GM12878 (cell line): ENCODE results near the gene ADAR. TPM values are rescaled to one million over a fixed set of nuclear protein-coding genes. Genes with fewer than 3 reads are reported as not detected.

Experiments used
- ATAC-seq: fragments of 200-7000 bp; cut with Tn5 transposase; 3 replicates; pipeline ENCODE4 v1.9.1; 2020; ENCODE audit warnings: mild to moderate bottlenecking, moderate library complexity
- BruUV-seq: library from RNA; stranded (reverse); fragments of 400-500 nt; replicated peaks from 2 replicates; lab custom pipeline; 2021; lab: Mats Ljungman, UMichigan
- CTCF ChIA-PET: fragments of 300-600 bp; sonication (Branson Sonifier 250); formaldehyde crosslinking; extraction: SDS; loops from one replicate; lab custom pipeline; 2021; ENCODE audit warnings: inconsistent platforms; lab: Yijun Ruan, JAX
- POLR2A ChIA-PET: fragments of 350-600 bp; formaldehyde crosslinking; extraction: SDS; loops from one replicate; lab custom pipeline; 2021; ENCODE audit warnings: inconsistent platforms; lab: Charles Lee
- RAD21 ChIA-PET: fragments of 300-600 bp; sonication (Branson Sonifier 250); formaldehyde crosslinking; loops from one replicate; lab custom pipeline; 2023; ENCODE audit warnings: antibody characterized with exemption; ENCODE audit not compliant: unreplicated experiment; lab: Charles Lee
- SMC1A ChIA-PET: fragments of 300-600 bp; sonication (Branson Sonifier 250); formaldehyde crosslinking; loops from one replicate; lab custom pipeline; 2023; ENCODE audit not compliant: unreplicated experiment, uncharacterized antibody; lab: Charles Lee
- DNase-seq: peaks from one replicate; pipeline ENCODE4 v3.0.0-alpha.2; 2011; ENCODE audit warnings: low read depth, low spot score
- FAIRE-seq: peaks from 3 replicates; lab custom pipeline; 2011; peaks lifted over from hg19 to GRCh38; lab: Jason Lieb, UNC
- H2AFZ ChIP-seq: 2 replicates; pipeline ENCODE4 v1.6.0; 2011; ENCODE audit warnings: low read depth, low read length, control low read depth; ENCODE audit not compliant: control insufficient read depth
- H3K27ac ChIP-seq: 2 replicates; pipeline ENCODE4 v1.5.1; 2011; ENCODE audit warnings: control low read depth; ENCODE audit not compliant: control insufficient read depth, insufficient read depth
- H3K27me3 ChIP-seq, 2 experiments: replicated peaks in 1 of 2; 2 replicates each; pipeline versions ENCODE4 v1.6.0 to v1.6.1; 2011; ENCODE audit warnings: low read length in 1 of 2; ENCODE audit not compliant: control insufficient read depth in 2 of 2, insufficient read depth in 2 of 2
- H3K36me3 ChIP-seq, 2 experiments: 2 replicates each; pipeline ENCODE4 v1.5.1; 2011; ENCODE audit warnings: low read length in 1 of 2; ENCODE audit not compliant: control insufficient read depth in 2 of 2, insufficient read depth in 2 of 2
- H3K4me1 ChIP-seq: 2 replicates; pipeline ENCODE4 v1.6.1; 2011; ENCODE audit warnings: mild to moderate bottlenecking, low read length, moderate library complexity, mixed read lengths; ENCODE audit not compliant: control insufficient read depth, insufficient read depth
- H3K4me2 ChIP-seq: 2 replicates; pipeline ENCODE4 v1.6.0; 2011; ENCODE audit warnings: control low read depth; ENCODE audit not compliant: control insufficient read depth, insufficient read depth
- H3K4me3 ChIP-seq: fragments of 200-600 bp; sonication (generic); 2 replicates; pipeline ENCODE4 v1.5.1; 2016
- H3K79me2 ChIP-seq: 2 replicates; pipeline ENCODE4 v1.6.0; 2011; ENCODE audit warnings: low read length; ENCODE audit not compliant: control insufficient read depth, insufficient read depth
- H3K9ac ChIP-seq: 2 replicates; pipeline ENCODE4 v1.8.0; 2011; ENCODE audit warnings: low read length, control low read depth, mixed read lengths; ENCODE audit not compliant: control insufficient read depth, insufficient read depth
- H3K9me3 ChIP-seq: replicated peaks from 3 replicates; pipeline ENCODE4 v1.5.1; 2011; ENCODE audit warnings: mild to moderate bottlenecking, low read length; ENCODE audit not compliant: control insufficient read depth, insufficient read depth
- H4K20me1 ChIP-seq: 2 replicates; pipeline ENCODE4 v1.6.0; 2011; ENCODE audit not compliant: control insufficient read depth, insufficient read depth
- FOXM1 ChIP-seq: IDR thresholded peaks from 2 replicates; pipeline ENCODE4 v1.6.1; 2012; ENCODE audit warnings: low read depth, mild to moderate bottlenecking, inconsistent platforms, low read length, moderate library complexity
- JUNB ChIP-seq: IDR thresholded peaks from 2 replicates; pipeline ENCODE4 v1.6.1; 2016; ENCODE audit warnings: antibody characterized with exemption, mild to moderate bottlenecking
- KLF5 ChIP-seq: fragments of 450-650 bp; IDR thresholded peaks from 2 replicates; pipeline ENCODE4 v1.6.1; 2014; ENCODE audit warnings: mild to moderate bottlenecking; ENCODE audit not compliant: partially characterized antibody
- NBN ChIP-seq: fragments of 450-650 bp; IDR thresholded peaks from 2 replicates; pipeline ENCODE4 v1.6.1; 2016
- NR2C1 ChIP-seq: fragments of 450-650 bp; IDR thresholded peaks from 2 replicates; pipeline ENCODE4 v1.6.1; 2017; ENCODE audit warnings: antibody characterized with exemption, mild to moderate bottlenecking, moderate library complexity
- POLR2AphosphoS5 ChIP-seq: IDR thresholded peaks from 2 replicates; pipeline ENCODE4 v1.6.1; 2011; ENCODE audit warnings: mild to moderate bottlenecking, low read length, inconsistent platforms
- SPI1 ChIP-seq: IDR thresholded peaks from 2 replicates; pipeline ENCODE4 v1.6.1; 2011; ENCODE audit warnings: low read depth, mild to moderate bottlenecking, low read length, moderate library complexity, borderline replicate concordance; ENCODE audit not compliant: insufficient read depth
- SREBF2 ChIP-seq: IDR thresholded peaks from 2 replicates; pipeline ENCODE4 v1.6.1; 2012; ENCODE audit warnings: mild to moderate bottlenecking, low read length
- SUPT20H ChIP-seq: IDR thresholded peaks from 2 replicates; pipeline ENCODE4 v1.6.1; 2011; ENCODE audit warnings: low read depth, mild to moderate bottlenecking, low read length, moderate library complexity, borderline replicate concordance; ENCODE audit not compliant: control insufficient read depth
- SUZ12 ChIP-seq: fragments of 200-600 bp; sonication (generic); IDR thresholded peaks from one replicate; pipeline ENCODE4 v1.6.1; 2018; ENCODE audit warnings: antibody characterized with exemption, mild to moderate bottlenecking; ENCODE audit not compliant: unreplicated experiment
- ZBED1 ChIP-seq: IDR thresholded peaks from 2 replicates; pipeline ENCODE4 v1.6.1; 2016; ENCODE audit warnings: borderline replicate concordance
- WGBS: methylation state at CpG from one replicate; pipeline ENCODE4 v1.1.6; 2016; ENCODE audit warnings: low lambda C conversion rate; ENCODE audit not compliant: insufficient replicate concordance, insufficient coverage; ENCODE audit errors: missing lambda C conversion rate; 5-methylcytosine and 5-hydroxymethylcytosine counted together
- in situ Hi-C: fragments of 300-500 bp; cut with MboI; formaldehyde crosslinking; loops from 9 replicates; pipeline ENCODE4 v1.14.3; 2018; ENCODE audit warnings: mixed read lengths
- intact Hi-C: fragments of 100-400 bp; cut with micrococcal nuclease; formaldehyde crosslinking; loops from one replicate; pipeline ENCODE4 v1.14.2; 2022; ENCODE audit not compliant: unreplicated experiment
- polyA plus RNA-seq, 11 experiments: library from polyadenylated mRNA; depleted of rRNA in 4 of 11; unstranded in 6 of 11; stranded (reverse) in 5 of 11; fragments of >200 nt; fragmentation: Nextera tagmentation in 4 of 11; fragmentation: Illumina TruSeq in 1 of 11; extraction: Ambion mirVana in 4 of 11; extraction: Trizol in 1 of 11; gene quantifications; 1 replicate in 1 of 11; 2 replicates in 10 of 11; pipeline versions ENCODE4 v1.2.1 to v1.2.3, GENCODE V29; 2011 to 2016; ENCODE audit warnings: inconsistent platforms in 2 of 11, missing spikeins in 2 of 11, low read depth in 1 of 11
- total RNA-seq, 4 experiments: library from RNA; depleted of rRNA in 3 of 4; stranded (reverse); fragments of >200 nt in 3 of 4; fragmentation: Illumina TruSeq in 1 of 4; extraction: Trizol in 1 of 4; gene quantifications; 2 replicates each; pipeline versions ENCODE4 v1.2.1 to v1.2.3, GENCODE V29; 2013 to 2021
- TF ChIP-seq, protein P1 (sequence below): fragments of 450-650 bp; IDR thresholded peaks from 2 replicates; pipeline ENCODE4 v1.6.1; 2017; ENCODE audit warnings: mild to moderate bottlenecking, moderate library complexity
- TF ChIP-seq, protein P2 (sequence below): fragments of 450-650 bp; IDR thresholded peaks from 2 replicates; pipeline ENCODE4 v1.6.1; 2017; ENCODE audit warnings: mild to moderate bottlenecking, moderate library complexity
- TF ChIP-seq, protein P3 (sequence below): fragments of 450-650 bp; IDR thresholded peaks from 2 replicates; pipeline ENCODE4 v1.6.1; 2017; ENCODE audit warnings: mild to moderate bottlenecking

The ADAR gene
- total and polyA plus RNA-seq, 10 of the 15 experiments (the other 5 are each of a cell fraction or from before 2014, with no cell fraction given) = 55.5 to 413 (median 176) TPM

DNA sequence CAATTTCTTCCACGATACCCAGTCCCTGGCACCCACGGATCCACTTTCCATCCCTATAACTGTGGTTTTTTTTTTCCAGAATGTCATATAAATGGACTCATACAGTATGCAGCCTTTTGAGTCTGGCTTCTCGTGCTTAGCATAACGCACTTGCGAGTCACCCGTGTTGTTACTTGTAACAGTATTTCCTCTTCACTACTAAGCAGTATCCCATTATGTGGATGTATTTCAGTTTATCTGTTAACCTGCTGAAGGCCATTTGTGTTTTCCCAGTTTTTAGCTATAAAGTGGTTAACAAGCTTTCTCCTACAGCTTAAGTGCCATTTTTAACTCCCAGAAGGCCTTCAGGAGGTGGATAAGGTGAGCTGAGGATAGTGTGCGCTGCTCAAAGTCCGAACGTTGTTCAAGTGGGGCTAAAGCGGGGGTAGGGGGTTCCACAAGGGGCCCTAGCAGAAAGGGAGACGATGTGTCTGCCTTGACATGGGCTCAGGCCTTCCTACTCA is 829 bp downstream of the ADAR start:
- RAD21 ChIA-PET = interaction anchor here (0.6 to 3.9 kb wide), 7 partner anchors 12 to 457 kb away, joined by 3 to 23 read pairs (median 3); partner anchors contain the start of gene EFNA4
- no peak for FAIRE-seq
- WGBS = 1% methylated on average over 11 of the region's 11 CpGs

More for the DNA sequence above, 829 bp downstream of the ADAR start:
- in situ Hi-C loops = no loop called here
- ChIA-PET POLR2A (interaction anchor here (0.6 to 2.7 kb wide), 8 partner anchors 12 to 420 kb away, joined by 3 to 11 read pairs (median 4); no protein-coding TSS in a partner anchor), SMC1A (interaction anchor here (1.0 to 4.9 kb wide), 5 partner anchors 14 to 48 kb away, joined by 3 to 36 read pairs (median 5); no protein-coding TSS in a partner anchor), CTCF (interaction anchor here (0.7 to 2.8 kb wide), 7 partner anchors 12 to 455 kb away, joined by 3 to 9 read pairs (median 4); no protein-coding TSS in a partner anchor)
- intact Hi-C loops = loop anchor here (5.0 kb wide), 1 partner anchor 260 kb away; no protein-coding TSS in a partner anchor
- TF ChIP-seq SUPT20H (no peak), FOXM1 (0 out of 2 replicates have a peak, but pooled peaks have one; percentile 25), ZBED1 (no peak), SUZ12 (no peak), NR2C1 (no peak), SPI1 (no peak), JUNB (no peak), SREBF2 (no peak), POLR2AphosphoS5 (peak; percentile 3; the same call in 1 of the 2 replicates), NBN (0 out of 2 replicates have a peak, but pooled peaks have one; percentile 8), KLF5 (no peak)
- TF ChIP-seq, protein P1, sequence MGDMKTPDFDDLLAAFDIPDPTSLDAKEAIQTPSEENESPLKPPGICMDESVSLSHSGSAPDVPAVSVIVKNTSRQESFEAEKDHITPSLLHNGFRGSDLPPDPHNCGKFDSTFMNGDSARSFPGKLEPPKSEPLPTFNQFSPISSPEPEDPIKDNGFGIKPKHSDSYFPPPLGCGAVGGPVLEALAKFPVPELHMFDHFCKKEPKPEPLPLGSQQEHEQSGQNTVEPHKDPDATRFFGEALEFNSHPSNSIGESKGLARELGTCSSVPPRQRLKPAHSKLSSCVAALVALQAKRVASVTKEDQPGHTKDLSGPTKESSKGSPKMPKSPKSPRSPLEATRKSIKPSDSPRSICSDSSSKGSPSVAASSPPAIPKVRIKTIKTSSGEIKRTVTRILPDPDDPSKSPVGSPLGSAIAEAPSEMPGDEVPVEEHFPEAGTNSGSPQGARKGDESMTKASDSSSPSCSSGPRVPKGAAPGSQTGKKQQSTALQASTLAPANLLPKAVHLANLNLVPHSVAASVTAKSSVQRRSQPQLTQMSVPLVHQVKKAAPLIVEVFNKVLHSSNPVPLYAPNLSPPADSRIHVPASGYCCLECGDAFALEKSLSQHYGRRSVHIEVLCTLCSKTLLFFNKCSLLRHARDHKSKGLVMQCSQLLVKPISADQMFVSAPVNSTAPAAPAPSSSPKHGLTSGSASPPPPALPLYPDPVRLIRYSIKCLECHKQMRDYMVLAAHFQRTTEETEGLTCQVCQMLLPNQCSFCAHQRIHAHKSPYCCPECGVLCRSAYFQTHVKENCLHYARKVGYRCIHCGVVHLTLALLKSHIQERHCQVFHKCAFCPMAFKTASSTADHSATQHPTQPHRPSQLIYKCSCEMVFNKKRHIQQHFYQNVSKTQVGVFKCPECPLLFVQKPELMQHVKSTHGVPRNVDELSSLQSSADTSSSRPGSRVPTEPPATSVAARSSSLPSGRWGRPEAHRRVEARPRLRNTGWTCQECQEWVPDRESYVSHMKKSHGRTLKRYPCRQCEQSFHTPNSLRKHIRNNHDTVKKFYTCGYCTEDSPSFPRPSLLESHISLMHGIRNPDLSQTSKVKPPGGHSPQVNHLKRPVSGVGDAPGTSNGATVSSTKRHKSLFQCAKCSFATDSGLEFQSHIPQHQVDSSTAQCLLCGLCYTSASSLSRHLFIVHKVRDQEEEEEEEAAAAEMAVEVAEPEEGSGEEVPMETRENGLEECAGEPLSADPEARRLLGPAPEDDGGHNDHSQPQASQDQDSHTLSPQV = no peak
- TF ChIP-seq, protein P2, sequence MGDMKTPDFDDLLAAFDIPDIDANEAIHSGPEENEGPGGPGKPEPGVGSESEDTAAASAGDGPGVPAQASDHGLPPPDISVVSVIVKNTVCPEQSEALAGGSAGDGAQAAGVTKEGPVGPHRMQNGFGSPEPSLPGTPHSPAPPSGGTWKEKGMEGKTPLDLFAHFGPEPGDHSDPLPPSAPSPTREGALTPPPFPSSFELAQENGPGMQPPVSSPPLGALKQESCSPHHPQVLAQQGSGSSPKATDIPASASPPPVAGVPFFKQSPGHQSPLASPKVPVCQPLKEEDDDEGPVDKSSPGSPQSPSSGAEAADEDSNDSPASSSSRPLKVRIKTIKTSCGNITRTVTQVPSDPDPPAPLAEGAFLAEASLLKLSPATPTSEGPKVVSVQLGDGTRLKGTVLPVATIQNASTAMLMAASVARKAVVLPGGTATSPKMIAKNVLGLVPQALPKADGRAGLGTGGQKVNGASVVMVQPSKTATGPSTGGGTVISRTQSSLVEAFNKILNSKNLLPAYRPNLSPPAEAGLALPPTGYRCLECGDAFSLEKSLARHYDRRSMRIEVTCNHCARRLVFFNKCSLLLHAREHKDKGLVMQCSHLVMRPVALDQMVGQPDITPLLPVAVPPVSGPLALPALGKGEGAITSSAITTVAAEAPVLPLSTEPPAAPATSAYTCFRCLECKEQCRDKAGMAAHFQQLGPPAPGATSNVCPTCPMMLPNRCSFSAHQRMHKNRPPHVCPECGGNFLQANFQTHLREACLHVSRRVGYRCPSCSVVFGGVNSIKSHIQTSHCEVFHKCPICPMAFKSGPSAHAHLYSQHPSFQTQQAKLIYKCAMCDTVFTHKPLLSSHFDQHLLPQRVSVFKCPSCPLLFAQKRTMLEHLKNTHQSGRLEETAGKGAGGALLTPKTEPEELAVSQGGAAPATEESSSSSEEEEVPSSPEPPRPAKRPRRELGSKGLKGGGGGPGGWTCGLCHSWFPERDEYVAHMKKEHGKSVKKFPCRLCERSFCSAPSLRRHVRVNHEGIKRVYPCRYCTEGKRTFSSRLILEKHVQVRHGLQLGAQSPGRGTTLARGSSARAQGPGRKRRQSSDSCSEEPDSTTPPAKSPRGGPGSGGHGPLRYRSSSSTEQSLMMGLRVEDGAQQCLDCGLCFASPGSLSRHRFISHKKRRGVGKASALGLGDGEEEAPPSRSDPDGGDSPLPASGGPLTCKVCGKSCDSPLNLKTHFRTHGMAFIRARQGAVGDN = no peak
- TF ChIP-seq, protein P3, sequence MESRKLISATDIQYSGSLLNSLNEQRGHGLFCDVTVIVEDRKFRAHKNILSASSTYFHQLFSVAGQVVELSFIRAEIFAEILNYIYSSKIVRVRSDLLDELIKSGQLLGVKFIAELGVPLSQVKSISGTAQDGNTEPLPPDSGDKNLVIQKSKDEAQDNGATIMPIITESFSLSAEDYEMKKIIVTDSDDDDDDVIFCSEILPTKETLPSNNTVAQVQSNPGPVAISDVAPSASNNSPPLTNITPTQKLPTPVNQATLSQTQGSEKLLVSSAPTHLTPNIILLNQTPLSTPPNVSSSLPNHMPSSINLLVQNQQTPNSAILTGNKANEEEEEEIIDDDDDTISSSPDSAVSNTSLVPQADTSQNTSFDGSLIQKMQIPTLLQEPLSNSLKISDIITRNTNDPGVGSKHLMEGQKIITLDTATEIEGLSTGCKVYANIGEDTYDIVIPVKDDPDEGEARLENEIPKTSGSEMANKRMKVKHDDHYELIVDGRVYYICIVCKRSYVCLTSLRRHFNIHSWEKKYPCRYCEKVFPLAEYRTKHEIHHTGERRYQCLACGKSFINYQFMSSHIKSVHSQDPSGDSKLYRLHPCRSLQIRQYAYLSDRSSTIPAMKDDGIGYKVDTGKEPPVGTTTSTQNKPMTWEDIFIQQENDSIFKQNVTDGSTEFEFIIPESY = no peak
- no peaks in the 10 kb centered on the region for H3K27me3 ChIP-seq
- H3K9me3 ChIP-seq = no peaks in the 10 kb centered on the region
- DNase-seq = no peak
- H3K4me3 ChIP-seq = peak overlapping the region; percentile 80
- H3K4me1 ChIP-seq = peaks cover 47% of the 10 kb centered on the region
- peak overlapping the region; percentile 100 for H3K27ac ChIP-seq
- peak overlapping the region; percentile 96 for H3K9ac ChIP-seq
- peak; percentile 9 for ATAC-seq
- H4K20me1 ChIP-seq = peaks cover 28% of the 10 kb centered on the region
- peaks cover 97% of the 10 kb centered on the region for H3K79me2 ChIP-seq
- peak overlapping the region; percentile 74 for H3K4me2 ChIP-seq
- H3K36me3 ChIP-seq = peaks cover 2 to 29% of the 10 kb centered on the region in 2 experiments
- no peak overlapping the region for H2AFZ ChIP-seq
- TSS peak; percentile 71 for BruUV-seq
